ENCODE results near the gene TBC1D22A. TPM values are rescaled to one million over a fixed set of nuclear protein-coding genes. Genes with fewer than 3 reads are reported as not detected.

The TBC1D22A gene
- total RNA-seq, 2 donors from 2014 or later, result 11.5 to 15.4 TPM

DNA sequence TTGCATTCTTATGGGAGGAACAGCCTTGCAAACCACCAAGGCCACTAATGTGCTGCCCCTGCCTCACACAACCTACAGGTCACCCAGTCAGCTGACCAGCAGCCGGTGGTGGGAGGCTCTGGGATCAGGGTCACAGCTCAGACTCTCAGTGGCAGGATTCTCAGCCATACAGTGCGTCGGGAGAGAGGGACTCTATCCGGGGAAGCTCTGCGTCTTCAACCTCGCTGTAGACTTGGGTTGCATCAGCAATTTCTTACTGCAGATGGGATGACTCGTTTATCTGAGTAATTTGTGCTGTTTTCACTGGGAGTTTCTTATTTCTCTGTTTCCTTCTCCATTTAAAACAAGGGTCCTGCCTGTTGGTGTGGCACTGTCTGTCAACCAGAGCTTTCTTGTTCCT lies 257.7 kb downstream of the TBC1D22A start:
- Histone ChIP-seq H3K4me1 (peaks cover 0 to 5% of the 10 kb centered on the region in 2 donors), H3K36me3 (no peaks in the 10 kb centered on the region), H3K27me3 (no peaks in the 10 kb centered on the region), H3K9me3 (no peaks in the 10 kb centered on the region), H3K27ac (no peak overlapping the region), H3K4me3 (no peak overlapping the region)
- TF ChIP-seq, protein P1, sequence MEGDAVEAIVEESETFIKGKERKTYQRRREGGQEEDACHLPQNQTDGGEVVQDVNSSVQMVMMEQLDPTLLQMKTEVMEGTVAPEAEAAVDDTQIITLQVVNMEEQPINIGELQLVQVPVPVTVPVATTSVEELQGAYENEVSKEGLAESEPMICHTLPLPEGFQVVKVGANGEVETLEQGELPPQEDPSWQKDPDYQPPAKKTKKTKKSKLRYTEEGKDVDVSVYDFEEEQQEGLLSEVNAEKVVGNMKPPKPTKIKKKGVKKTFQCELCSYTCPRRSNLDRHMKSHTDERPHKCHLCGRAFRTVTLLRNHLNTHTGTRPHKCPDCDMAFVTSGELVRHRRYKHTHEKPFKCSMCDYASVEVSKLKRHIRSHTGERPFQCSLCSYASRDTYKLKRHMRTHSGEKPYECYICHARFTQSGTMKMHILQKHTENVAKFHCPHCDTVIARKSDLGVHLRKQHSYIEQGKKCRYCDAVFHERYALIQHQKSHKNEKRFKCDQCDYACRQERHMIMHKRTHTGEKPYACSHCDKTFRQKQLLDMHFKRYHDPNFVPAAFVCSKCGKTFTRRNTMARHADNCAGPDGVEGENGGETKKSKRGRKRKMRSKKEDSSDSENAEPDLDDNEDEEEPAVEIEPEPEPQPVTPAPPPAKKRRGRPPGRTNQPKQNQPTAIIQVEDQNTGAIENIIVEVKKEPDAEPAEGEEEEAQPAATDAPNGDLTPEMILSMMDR (IDR thresholded peaks at IDR 0.05), result no peak
- DNase-seq (ENCODE audit: low spot score), result no peak

DNA sequence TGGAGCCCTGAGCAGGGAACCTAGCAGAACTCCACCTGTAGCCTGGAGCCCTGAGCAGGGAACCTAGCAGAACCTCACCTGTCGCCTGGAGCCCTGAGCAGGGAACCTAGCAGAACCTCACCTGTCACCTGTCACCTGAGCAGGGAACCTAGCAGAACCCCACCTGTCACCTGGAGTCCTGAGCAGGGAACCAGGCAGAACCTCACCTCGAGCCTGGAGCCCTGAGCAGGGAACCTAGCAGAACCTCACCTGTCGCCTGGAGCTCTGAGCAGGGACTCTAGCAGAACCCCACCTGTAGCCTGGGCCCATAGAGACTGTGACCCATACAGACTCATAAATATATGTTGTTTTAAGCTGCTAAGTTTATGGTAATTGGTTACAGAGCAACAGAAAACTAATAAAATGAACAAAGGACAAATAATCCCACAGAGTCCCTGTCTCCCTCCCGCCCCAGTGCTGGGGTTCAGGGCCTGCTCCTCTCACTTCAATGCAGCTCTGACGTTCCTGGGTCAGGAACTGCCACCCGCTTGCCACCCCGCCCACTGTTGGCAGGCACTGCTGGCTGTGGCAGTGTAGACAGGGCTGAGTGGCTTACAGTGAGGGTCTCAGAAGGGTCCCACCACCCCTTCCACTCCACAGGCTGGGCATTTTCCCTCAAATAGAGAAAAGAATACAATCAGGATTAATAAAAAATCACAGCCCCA lies 259.1 kb downstream of the TBC1D22A start:
- peaks cover 0 to 5% of the 10 kb centered on the region in 2 donors for H3K4me1 ChIP-seq
- H3K4me3 ChIP-seq, result no peak overlapping the region

DNA sequence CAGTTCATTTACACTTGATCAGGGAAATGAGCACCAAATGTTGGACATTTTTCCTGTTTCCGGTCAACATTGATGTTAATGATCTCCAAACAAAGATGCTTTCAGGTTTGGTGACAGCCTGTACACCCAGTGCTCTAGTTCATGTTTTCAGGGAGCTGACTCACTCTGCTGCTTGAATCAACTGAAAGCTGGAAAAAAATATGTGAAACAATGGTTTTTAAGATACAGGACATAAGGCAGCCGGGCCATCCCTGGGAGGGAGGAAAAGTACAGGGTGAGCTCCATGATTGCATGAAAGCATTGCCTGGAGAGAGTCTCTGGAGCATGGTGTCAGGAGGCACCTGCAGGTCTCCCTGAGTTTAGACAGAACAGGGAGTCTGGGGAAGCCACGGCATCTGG lies 259.6 kb downstream of the TBC1D22A start:
- Histone ChIP-seq H3K36me3 (no peaks in the 10 kb centered on the region), H3K27ac (no peak overlapping the region), H3K9me3 (no peaks in the 10 kb centered on the region), H3K4me3 (no peak overlapping the region), H3K4me1 (peaks cover 0 to 5% of the 10 kb centered on the region in 2 donors), H3K27me3 (no peaks in the 10 kb centered on the region)
- TF ChIP-seq, protein P1 (IDR thresholded peaks at IDR 0.05), result no peak
- no peak for DNase-seq (ENCODE audit: low spot score)

More for the DNA sequence above, 259.1 kb downstream of the TBC1D22A start:
- Histone ChIP-seq H3K27ac (no peak overlapping the region), H3K27me3 (no peaks in the 10 kb centered on the region), H3K9me3 (no peaks in the 10 kb centered on the region), H3K36me3 (no peaks in the 10 kb centered on the region)
- no peak for DNase-seq (ENCODE audit: low spot score)
- TF ChIP-seq, protein P1 (IDR thresholded peaks at IDR 0.05), result no peak

DNA sequence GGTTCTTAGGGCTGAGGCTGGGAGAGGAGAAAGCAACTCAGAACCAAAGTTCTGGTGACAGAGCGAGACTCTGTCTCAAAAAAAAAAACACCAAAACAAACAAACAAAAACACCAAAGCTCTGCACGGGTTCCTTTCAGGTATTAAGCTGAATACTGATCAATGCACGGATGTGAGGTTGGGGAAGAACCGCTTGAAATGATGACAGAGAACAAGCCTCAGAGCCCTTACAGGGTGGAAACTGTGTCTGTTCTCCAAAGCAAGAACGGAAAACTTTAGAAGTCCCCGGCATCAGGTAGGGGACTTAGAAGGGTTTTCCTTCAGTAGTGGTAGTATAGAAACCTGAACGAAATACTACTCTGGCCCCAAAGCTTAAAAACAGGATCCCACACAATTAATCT lies 260.0 kb downstream of the TBC1D22A start:
- Histone ChIP-seq H3K4me1 (peaks cover 0 to 5% of the 10 kb centered on the region in 2 donors), H3K27me3 (no peaks in the 10 kb centered on the region), H3K9me3 (no peaks in the 10 kb centered on the region), H3K4me3 (no peak overlapping the region), H3K36me3 (no peaks in the 10 kb centered on the region), H3K27ac (no peak overlapping the region)
- TF ChIP-seq, protein P1 (IDR thresholded peaks at IDR 0.05), result no peak
- DNase-seq (ENCODE audit: low spot score), result no peak

DNA sequence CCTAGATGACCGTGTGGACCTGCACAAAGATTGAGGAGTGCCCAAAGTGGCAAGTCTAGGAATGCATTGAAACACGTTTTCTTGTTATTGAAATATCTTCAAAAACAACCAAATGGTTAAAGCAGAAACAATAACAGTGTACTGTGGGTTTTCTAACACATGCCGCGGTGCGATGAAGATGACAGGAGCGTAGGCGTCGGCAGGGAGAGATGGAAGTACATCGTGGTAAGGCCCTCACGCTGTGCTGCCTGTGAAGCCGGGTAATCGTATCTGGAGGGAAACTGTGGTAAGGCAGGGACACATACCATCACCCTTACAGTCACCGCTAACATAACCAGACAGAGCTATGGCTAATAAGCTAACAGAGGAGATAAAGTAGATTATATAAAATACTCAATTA lies 261.4 kb downstream of the TBC1D22A start:
- TF ChIP-seq, protein P1 (IDR thresholded peaks at IDR 0.05), result no peak

DNA sequence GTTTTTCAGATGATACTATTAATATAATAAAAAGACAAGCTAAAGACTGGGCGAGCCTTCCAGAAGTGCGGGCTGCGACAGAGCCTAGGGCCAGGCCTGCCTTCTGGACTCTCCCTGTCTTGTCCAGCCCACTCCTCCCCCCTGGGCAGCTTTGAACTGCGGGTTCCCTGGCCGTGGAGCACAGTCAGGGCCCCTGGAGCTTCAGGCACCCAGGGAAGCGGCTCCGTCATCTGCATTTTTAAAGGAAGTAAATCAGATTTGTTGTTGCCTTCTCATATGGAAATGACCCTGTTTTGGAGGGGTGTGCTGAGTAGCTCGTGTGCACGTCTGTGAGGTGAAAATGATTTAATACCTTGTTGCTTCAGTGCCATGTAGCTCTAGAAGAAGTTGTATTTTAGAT lies 265.3 kb downstream of the TBC1D22A start:
- H3K4me1 ChIP-seq, result no peaks in the 10 kb centered on the region
- TF ChIP-seq, protein P1 (IDR thresholded peaks at IDR 0.05), result no peak
- H3K27me3 ChIP-seq, result no peaks in the 10 kb centered on the region
- no peak overlapping the region for H3K27ac ChIP-seq
- DNase-seq (ENCODE audit: low spot score), result no peak
- H3K9me3 ChIP-seq, result no peaks in the 10 kb centered on the region
- no peak overlapping the region for H3K4me3 ChIP-seq
- H3K36me3 ChIP-seq, result no peaks in the 10 kb centered on the region

More for the DNA sequence above, 261.4 kb downstream of the TBC1D22A start:
- Histone ChIP-seq H3K27me3 (no peaks in the 10 kb centered on the region), H3K27ac (no peak overlapping the region), H3K9me3 (no peaks in the 10 kb centered on the region), H3K4me3 (no peak overlapping the region), H3K36me3 (no peaks in the 10 kb centered on the region), H3K4me1 (peaks cover 0 to 3% of the 10 kb centered on the region in 2 donors)
- DNase-seq (ENCODE audit: low spot score), result no peak

Measured in right atrium auricular region (tissue), 2 donors.